ENCODE results near the gene FMOD. TPM values are rescaled to one million over a fixed set of nuclear protein-coding genes. Genes with fewer than 3 reads are reported as not detected.

FMOD gene
- polyA plus RNA-seq, 1 donor from 2014 or later = not detected

- Histone ChIP-seq H3K4me2 (ENCODE audit: low read length) (no peak overlapping the region), H2AFZ (ENCODE audit: low read depth, low read length) (no peak overlapping the region), H3K9me3 (ENCODE audit: low read length) (no peaks in the 10 kb centered on the region), H3K27ac (ENCODE audit: low read length) (no peak overlapping the region), H3K9me2 (ENCODE audit: insufficient read depth, low read length) (no peaks in the 10 kb centered on the region), H3K27me3 (ENCODE audit: insufficient read depth, low read depth, low read length) (no peaks in the 10 kb centered on the region), H3K79me2 (replicated peaks; ENCODE audit: insufficient read depth, low read length) (no peaks in the 10 kb centered on the region), H3K9ac (ENCODE audit: low read length) (no peak overlapping the region), H4K20me1 (ENCODE audit: insufficient read depth) (no peaks in the 10 kb centered on the region), H3F3A (ENCODE audit: insufficient read depth, low read length, poor library complexity, severe bottlenecking) (no peaks in the 10 kb centered on the region), H3K4me3 (ENCODE audit: low read length) (no peak overlapping the region), H3K36me3 (ENCODE audit: insufficient read depth, low read length) (no peaks in the 10 kb centered on the region)
- TF ChIP-seq REST (IDR thresholded peaks at IDR 0.05; ENCODE audit: borderline replicate concordance) (no peak), EP300 (conservative IDR thresholded peaks at IDR 0.05; ENCODE audit: poor library complexity, severe bottlenecking) (no peak), RAD21 (conservative IDR thresholded peaks at IDR 0.05) (no peak), MXI1 (conservative IDR thresholded peaks at IDR 0.05; ENCODE audit: poor library complexity, severe bottlenecking) (no peak), EZH2 (IDR thresholded peaks at IDR 0.05; ENCODE audit: borderline replicate concordance, insufficient read depth, low read length, poor library complexity, severe bottlenecking) (no peak), TAF1 (IDR thresholded peaks at IDR 0.05; ENCODE audit: low read depth) (no peak), CTCF (IDR thresholded peaks at IDR 0.05; ENCODE audit: poor library complexity, severe bottlenecking) (no peak), POLR2AphosphoS5 (IDR thresholded peaks at IDR 0.05) (no peak), SMC3 (conservative IDR thresholded peaks at IDR 0.05; ENCODE audit: poor library complexity) (no peak)
Observed at GRCh38 chr1:203369666-203370065, 18.7 kb upstream of the FMOD start.

GRCh38 chr1:203368624-203369451 is 17.9 kb upstream of the FMOD start:
- no peak overlapping the region for H3K4me2 ChIP-seq (ENCODE audit: low read length)
- H3K9me2 ChIP-seq (ENCODE audit: insufficient read depth, low read length) = no peaks in the 10 kb centered on the region
- no peaks in the 10 kb centered on the region for H3K9me3 ChIP-seq (ENCODE audit: low read length)
- no peaks in the 10 kb centered on the region for H3K36me3 ChIP-seq (ENCODE audit: insufficient read depth, low read length)
- H3K79me2 ChIP-seq (replicated peaks; ENCODE audit: insufficient read depth, low read length) = no peaks in the 10 kb centered on the region
- no peaks in the 10 kb centered on the region for H3F3A ChIP-seq (ENCODE audit: insufficient read depth, low read length, poor library complexity, severe bottlenecking)
- H3K27ac ChIP-seq (ENCODE audit: low read length) = no peak overlapping the region
- no peak overlapping the region for H3K4me3 ChIP-seq (ENCODE audit: low read length)
- no peak overlapping the region for H3K9ac ChIP-seq (ENCODE audit: low read length)
- TF ChIP-seq POLR2AphosphoS5 (IDR thresholded peaks at IDR 0.05) = no peak
- no peak for TF ChIP-seq REST (IDR thresholded peaks at IDR 0.05; ENCODE audit: borderline replicate concordance)
- TF ChIP-seq TAF1 (IDR thresholded peaks at IDR 0.05; ENCODE audit: low read depth) = no peak
- no peak for TF ChIP-seq SMC3 (conservative IDR thresholded peaks at IDR 0.05; ENCODE audit: poor library complexity)
- TF ChIP-seq MXI1 (conservative IDR thresholded peaks at IDR 0.05; ENCODE audit: poor library complexity, severe bottlenecking) = no peak
- TF ChIP-seq CTCF (IDR thresholded peaks at IDR 0.05; ENCODE audit: poor library complexity, severe bottlenecking) = no peak
- no peak for TF ChIP-seq EZH2 (IDR thresholded peaks at IDR 0.05; ENCODE audit: borderline replicate concordance, insufficient read depth, low read length, poor library complexity, severe bottlenecking)
- no peak for TF ChIP-seq EP300 (conservative IDR thresholded peaks at IDR 0.05; ENCODE audit: poor library complexity, severe bottlenecking)
- no peak overlapping the region for H2AFZ ChIP-seq (ENCODE audit: low read depth, low read length)
- no peaks in the 10 kb centered on the region for H3K27me3 ChIP-seq (ENCODE audit: insufficient read depth, low read depth, low read length)
- H4K20me1 ChIP-seq (ENCODE audit: insufficient read depth) = no peaks in the 10 kb centered on the region
